ENCODE data around the gene MYO5C. TPM values are rescaled to one million over a fixed set of nuclear protein-coding genes. Genes with fewer than 3 reads are reported as not detected.

Gene MYO5C
- total and polyA plus RNA-seq, 2 of the 8 experiments (the other 6 are each of a cell fraction or from before 2014, with no cell fraction given) = 8.2 to 26.7 TPM

GRCh38 chr15:52230073-52230472 lies 65.5 kb downstream of the MYO5C start:
- no peak overlapping the region for H2AFZ ChIP-seq (ENCODE audit: low read length)
- H3K4ac ChIP-seq (replicated peaks; ENCODE audit: insufficient read length, low read depth, low read length) = no peak overlapping the region

More at GRCh38 chr15:52230073-52230472, 65.5 kb downstream of the MYO5C start:
- no peak for DNase-seq (ENCODE audit: low read depth in 1 of 2, low spot score in 2 of 2)
- no peak for TF ChIP-seq CEBPB (IDR thresholded peaks at IDR 0.05; ENCODE audit: low read depth, low read length)
- no peak for TF ChIP-seq FOSL1 (IDR thresholded peaks at IDR 0.05; ENCODE audit: insufficient read depth, low read depth, low read length)
- TF ChIP-seq SUZ12 (IDR thresholded peaks at IDR 0.05; ENCODE audit: low read length) = no peak
- TF ChIP-seq TCF12 (IDR thresholded peaks at IDR 0.05; ENCODE audit: low read depth, low read length) = no peak
- TF ChIP-seq NRF1 (IDR thresholded peaks at IDR 0.05; ENCODE audit: low read depth, low read length) = no peak
- TF ChIP-seq RBBP5 (IDR thresholded peaks at IDR 0.05; ENCODE audit: borderline replicate concordance, low read depth, low read length) = no peak
- no peak for TF ChIP-seq GABPA (IDR thresholded peaks at IDR 0.05; ENCODE audit: borderline replicate concordance, insufficient read depth, low read length)
- Histone ChIP-seq H3K14ac (ENCODE audit: insufficient read length) (no peak overlapping the region), H3K79me1 (ENCODE audit: low read depth, low read length) (no peaks in the 10 kb centered on the region), H3K4me3 (ENCODE audit: extremely low read depth in 1 of 4, insufficient read depth in 2 of 4, low read depth in 3 of 4, low read length in 4 of 4) (no peak overlapping the region), H3K9ac (replicated peaks in 1 of 4; ENCODE audit: extremely low read depth in 1 of 4, low read depth in 3 of 4, low read length in 3 of 4) (no peak overlapping the region), H3K23me2 (ENCODE audit: low read depth, low read length) (no peaks in the 10 kb centered on the region), H3K4me2 (ENCODE audit: insufficient read depth in 1 of 2, low read depth in 2 of 2, low read length in 2 of 2) (no peak overlapping the region), H2AK5ac (ENCODE audit: low read depth, low read length) (no peak overlapping the region), H3K27me3 (replicated peaks in 1 of 4; ENCODE audit: control insufficient read depth in 3 of 4, extremely low read depth in 1 of 4, insufficient read depth in 3 of 4, low read length in 3 of 4) (no peaks in the 10 kb centered on the region), H3K9me3 (ENCODE audit: insufficient read depth in 2 of 2, low read depth in 1 of 2, low read length in 1 of 2) (no peaks in the 10 kb centered on the region), H3K4me1 (replicated peaks in 1 of 4; ENCODE audit: control insufficient read depth in 3 of 4, insufficient read depth in 4 of 4, low read length in 3 of 4) (no peaks in the 10 kb centered on the region), H4K91ac (replicated peaks; ENCODE audit: insufficient read length, low read length) (no peak overlapping the region), H4K20me1 (replicated peaks in 1 of 2; ENCODE audit: control insufficient read depth in 1 of 2, insufficient read depth in 2 of 2, low read length in 2 of 2) (no peaks in the 10 kb centered on the region), H4K5ac (ENCODE audit: insufficient read length, low read depth, low read length) (no peak overlapping the region), H3K56ac (replicated peaks; ENCODE audit: insufficient read length, low read depth, low read length) (no peak overlapping the region), H2BK5ac (ENCODE audit: low read depth, low read length) (no peak overlapping the region), H2BK12ac (ENCODE audit: low read depth, low read length) (no peak overlapping the region), H2BK120ac (replicated peaks; ENCODE audit: low read depth, low read length) (no peak overlapping the region), H3K27ac (ENCODE audit: low read depth, low read length) (no peak overlapping the region), H2BK15ac (ENCODE audit: low read length) (no peak overlapping the region), H4K8ac (ENCODE audit: extremely low read depth, insufficient read depth, low read length) (no peak overlapping the region), H3K18ac (ENCODE audit: extremely low read depth, low read length) (no peak overlapping the region), H2BK20ac (ENCODE audit: low read length) (no peak overlapping the region), H3K79me2 (ENCODE audit: control insufficient read depth in 1 of 2, insufficient read depth in 2 of 2, low read length in 2 of 2) (no peaks in the 10 kb centered on the region), H3K23ac (ENCODE audit: insufficient read length) (no peak overlapping the region), H3K36me3 (ENCODE audit: control insufficient read depth in 2 of 4, insufficient read depth in 4 of 4, low read length in 3 of 4) (peaks cover 5 to 23% (median 17%) of the 10 kb centered on the region in 4 experiments; a peak in 7 of 8 replicates)
- WGBS, 2 experiments (ENCODE audit: extremely low coverage in 1 of 2, insufficient coverage in 1 of 2, insufficient read length in 1 of 2, insufficient replicate concordance in 2 of 2, low coverage in 1 of 2, low lambda C conversion rate in 2 of 2, missing lambda C conversion rate in 1 of 2) = 90% methylated on average over 1 of the region's 1 CpG; no CpG with 5 or more reads in 1 of the 2 experiments
- ChIA-PET CTCF (ENCODE audit: partially characterized antibody) (interaction anchor here (0.9 to 3.1 kb wide), 3 partner anchors 13 to 58 kb away, joined by 3 to 13 read pairs (median 6); no protein-coding TSS in a partner anchor), POLR2A (ENCODE audit: partially characterized antibody) (no interaction called here)
- no peak for FAIRE-seq

Measured in H1 (cell line).